Muscle layer of duodenum (tissue), 2 donors: Measurements from ENCODE around the gene CBX7.

Experiments
- H3K27ac ChIP-seq: one replicate; pipeline ENCODE4 v1.7.0; 2013; ENCODE audit warnings: mild to moderate bottlenecking, low read length
- H3K27me3 ChIP-seq: one replicate; pipeline ENCODE4 v1.7.0; 2013; ENCODE audit warnings: low read depth, mild to moderate bottlenecking, control low read depth, low read length
- H3K36me3 ChIP-seq, 2 donors: one replicate each; pipeline ENCODE4 v1.7.0; 2013; ENCODE audit warnings: low read length in 2 of 2, control low read depth in 1 of 2, mild to moderate bottlenecking in 1 of 2; ENCODE audit not compliant: insufficient read depth in 2 of 2, control insufficient read depth in 1 of 2
- H3K4me1 ChIP-seq, 2 donors: one replicate each; pipeline ENCODE4 v1.7.0; 2013; ENCODE audit warnings: low read length in 2 of 2, mild to moderate bottlenecking in 2 of 2, control low read depth in 1 of 2, moderate library complexity in 1 of 2; ENCODE audit not compliant: insufficient read depth in 2 of 2, control insufficient read depth in 1 of 2
- H3K4me3 ChIP-seq, 2 donors: one replicate each; pipeline ENCODE4 v1.7.0; 2013; ENCODE audit warnings: low read length in 2 of 2, low read depth in 1 of 2, mild to moderate bottlenecking in 1 of 2
- H3K9me3 ChIP-seq, 2 donors: one replicate each; pipeline ENCODE4 v1.7.0; 2013; ENCODE audit warnings: low read length in 2 of 2, control low read depth in 1 of 2, mild to moderate bottlenecking in 1 of 2; ENCODE audit not compliant: control insufficient read depth in 1 of 2
- donor health status: healthy.

Gene CBX7

DNA sequence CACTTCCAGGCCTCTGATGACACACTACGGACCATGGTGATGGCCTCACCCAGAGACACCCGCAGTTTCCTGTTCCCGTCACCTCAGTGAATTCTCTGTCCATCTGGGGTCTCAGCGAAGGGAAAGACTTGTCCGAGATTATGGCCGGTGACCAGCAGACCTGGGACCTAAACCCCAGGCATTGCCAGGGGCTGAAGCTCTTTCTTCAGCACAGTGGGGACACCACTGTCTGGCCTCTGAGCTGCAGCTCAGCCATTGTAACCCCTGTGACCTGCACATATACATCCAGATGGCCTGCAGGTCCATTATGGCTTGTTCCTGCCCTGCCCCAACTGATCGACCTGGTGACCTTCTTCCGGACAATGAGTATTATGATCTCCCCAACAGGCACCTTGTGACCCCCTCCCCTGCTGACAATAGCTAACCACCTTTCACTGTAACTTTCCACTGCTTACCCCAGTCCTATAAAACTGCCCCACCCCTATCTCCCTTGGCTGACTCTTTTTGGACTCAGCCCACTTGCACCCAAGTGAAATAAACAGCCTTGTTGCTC lies 22.3 kb downstream of the CBX7 start:
- Histone ChIP-seq H3K9me3 (no peaks in the 10 kb centered on the region), H3K4me3 (no peak overlapping the region), H3K27ac (no peak overlapping the region), H3K27me3 (no peaks in the 10 kb centered on the region), H3K4me1 (peaks cover 0 to 22% of the 10 kb centered on the region in 2 donors), H3K36me3 (peaks cover 12 to 24% of the 10 kb centered on the region in 2 donors)

DNA sequence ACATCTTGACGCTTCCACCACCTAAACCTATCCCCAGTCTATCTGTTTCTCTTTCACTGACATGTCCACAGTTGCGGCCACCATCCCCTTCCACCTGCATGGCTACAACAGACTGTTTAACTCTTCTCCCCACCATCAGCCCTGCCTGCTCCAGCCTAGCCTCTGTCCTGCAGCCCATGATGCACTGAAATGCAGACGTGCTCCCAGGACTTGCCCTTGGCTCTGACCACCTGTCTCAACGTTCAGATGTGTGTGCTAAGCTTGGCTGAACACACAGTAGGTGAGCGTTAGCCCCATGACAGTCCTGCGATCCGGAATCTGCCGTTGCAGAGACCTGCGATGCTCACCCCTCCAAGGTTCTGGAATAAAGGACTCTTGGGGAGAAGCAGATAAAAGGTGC lies 22.7 kb downstream of the CBX7 start:
- Histone ChIP-seq H3K4me3 (no peak overlapping the region), H3K27ac (no peak overlapping the region), H3K4me1 (peaks cover 0 to 17% of the 10 kb centered on the region in 2 donors), H3K27me3 (no peaks in the 10 kb centered on the region), H3K36me3 (peaks cover 12 to 24% of the 10 kb centered on the region in 2 donors), H3K9me3 (no peaks in the 10 kb centered on the region)

GRCh38 chr22:39129081-39129480 lies 23.4 kb downstream of the CBX7 start:
- no peak overlapping the region for H3K4me3 ChIP-seq
- H3K27ac ChIP-seq: no peak overlapping the region

GRCh38 chr22:39128508-39128907 lies 24.0 kb downstream of the CBX7 start:
- Histone ChIP-seq H3K27ac (no peak overlapping the region), H3K4me3 (no peak overlapping the region), H3K9me3 (no peaks in the 10 kb centered on the region), H3K4me1 (peaks cover 0 to 16% of the 10 kb centered on the region in 2 donors), H3K27me3 (no peaks in the 10 kb centered on the region), H3K36me3 (peaks cover 12 to 15% of the 10 kb centered on the region in 2 donors)

More at GRCh38 chr22:39129081-39129480, 23.4 kb downstream of the CBX7 start:
- H3K4me1 ChIP-seq: peaks cover 0 to 16% of the 10 kb centered on the region in 2 donors
- H3K27me3 ChIP-seq: no peaks in the 10 kb centered on the region
- H3K9me3 ChIP-seq: no peaks in the 10 kb centered on the region
- peaks cover 12 to 21% of the 10 kb centered on the region in 2 donors for H3K36me3 ChIP-seq

- Histone ChIP-seq H3K36me3 (peaks cover 0 to 3% of the 10 kb centered on the region in 2 donors), H3K27me3 (no peaks in the 10 kb centered on the region), H3K27ac (no peak overlapping the region), H3K4me3 (no peak overlapping the region), H3K9me3 (no peaks in the 10 kb centered on the region), H3K4me1 (peaks cover 0 to 4% of the 10 kb centered on the region in 2 donors)
These were observed 26.9 kb downstream of the CBX7 start for GRCh38 chr22:39125622-39126021.

DNA sequence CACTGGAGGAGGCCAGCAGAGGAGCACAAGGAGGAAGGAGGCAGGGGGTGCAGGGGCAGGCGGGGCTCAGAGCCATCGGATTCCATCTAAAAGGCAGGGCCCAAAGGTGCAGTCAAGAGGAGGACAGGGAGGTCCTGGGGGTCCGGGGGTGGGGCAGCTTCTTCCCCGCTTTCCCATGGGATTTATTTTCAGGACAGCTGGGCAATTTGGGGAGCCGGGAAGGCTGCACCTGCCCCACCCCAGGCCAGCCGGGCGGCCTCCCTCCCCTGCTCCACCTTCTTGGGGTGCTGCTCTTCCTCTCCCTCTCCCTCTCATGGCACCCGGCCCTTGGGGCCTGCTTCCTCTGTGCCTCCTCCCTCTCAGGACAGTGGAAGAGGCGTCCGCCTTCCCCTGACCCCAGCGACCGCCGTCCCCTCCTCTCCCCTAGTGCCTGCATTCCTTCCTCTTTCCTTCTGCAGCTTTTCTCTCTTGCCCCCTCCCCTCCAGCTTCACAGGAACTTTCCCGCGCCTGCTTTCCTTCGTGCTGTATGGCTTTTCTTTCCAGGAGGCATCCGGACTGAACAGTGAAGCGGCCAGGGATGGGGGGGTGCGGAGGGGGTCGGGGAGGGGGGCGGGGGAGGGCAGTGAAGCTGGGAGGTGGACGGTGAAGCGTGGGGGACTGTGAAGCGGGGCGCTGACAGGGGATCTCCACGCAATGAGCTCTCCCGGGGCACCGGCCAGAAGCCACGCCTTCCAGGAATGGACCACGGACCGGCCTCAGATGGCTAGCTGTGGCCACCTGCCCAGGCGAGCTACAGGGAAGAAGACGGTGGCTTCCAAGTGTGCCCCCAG lies 28.5 kb downstream of the CBX7 start:
- Histone ChIP-seq H3K4me1 (no peaks in the 10 kb centered on the region), H3K4me3 (no peak overlapping the region), H3K27ac (no peak overlapping the region), H3K27me3 (no peaks in the 10 kb centered on the region), H3K36me3 (no peaks in the 10 kb centered on the region), H3K9me3 (no peaks in the 10 kb centered on the region)

DNA sequence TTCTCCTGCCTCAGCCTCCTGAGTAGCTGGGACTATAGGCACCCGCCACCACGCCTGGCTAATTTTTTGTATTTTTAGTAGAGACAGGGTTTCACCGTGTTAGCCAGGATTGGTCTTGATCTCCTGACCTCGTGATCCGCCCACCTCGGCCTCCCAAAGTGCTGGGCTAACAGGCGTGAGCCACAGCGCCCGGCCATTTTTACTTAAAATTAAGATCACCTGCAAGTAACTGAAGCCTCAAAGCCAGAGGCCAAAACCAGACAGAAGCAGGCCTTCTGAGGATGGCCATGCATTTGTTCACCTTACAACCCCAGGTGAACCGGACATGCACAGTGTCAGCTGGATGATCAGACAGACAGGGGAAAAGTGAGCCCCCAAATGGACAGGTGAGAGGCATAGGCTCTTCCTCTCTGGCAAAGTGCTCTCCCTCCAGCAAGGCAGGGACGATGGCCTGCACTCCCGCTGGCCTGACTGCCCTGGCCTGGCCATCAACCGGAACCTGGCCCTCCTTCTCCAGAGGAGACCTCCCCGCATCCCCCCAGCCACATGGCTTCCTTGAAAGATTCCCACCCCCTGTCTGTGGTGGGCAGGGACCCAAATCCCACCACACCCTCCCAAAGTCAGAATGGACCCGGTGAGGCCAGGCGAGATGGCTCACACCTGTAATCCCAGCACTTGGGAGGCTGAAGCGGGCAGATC lies 29.6 kb downstream of the CBX7 start:
- Histone ChIP-seq H3K27ac (no peak overlapping the region), H3K4me3 (no peak overlapping the region), H3K4me1 (no peaks in the 10 kb centered on the region), H3K9me3 (no peaks in the 10 kb centered on the region), H3K36me3 (no peaks in the 10 kb centered on the region), H3K27me3 (no peaks in the 10 kb centered on the region)

DNA sequence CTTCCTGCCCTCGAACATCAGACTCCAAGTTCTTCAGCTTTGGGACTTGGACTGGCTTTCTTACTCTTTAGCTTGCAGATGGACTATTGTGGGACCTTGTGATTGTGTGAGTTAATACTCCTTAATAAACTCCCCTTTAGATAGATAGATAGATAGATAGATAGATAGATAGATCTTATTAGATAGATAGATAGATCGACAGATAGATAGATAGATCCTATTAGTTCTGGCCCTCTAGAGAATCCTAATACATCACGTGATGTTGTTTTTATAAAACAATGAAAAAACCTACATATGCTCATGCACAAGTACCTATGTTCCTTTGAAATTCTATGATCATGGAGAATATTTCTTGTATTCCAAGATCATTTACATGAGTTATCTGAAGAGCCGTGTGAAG lies 31.5 kb downstream of the CBX7 start:
- H3K27me3 ChIP-seq: no peaks in the 10 kb centered on the region
- no peaks in the 10 kb centered on the region for H3K36me3 ChIP-seq
- no peak overlapping the region for H3K27ac ChIP-seq
- no peak overlapping the region for H3K4me3 ChIP-seq
- H3K9me3 ChIP-seq: no peaks in the 10 kb centered on the region
- no peaks in the 10 kb centered on the region for H3K4me1 ChIP-seq

DNA sequence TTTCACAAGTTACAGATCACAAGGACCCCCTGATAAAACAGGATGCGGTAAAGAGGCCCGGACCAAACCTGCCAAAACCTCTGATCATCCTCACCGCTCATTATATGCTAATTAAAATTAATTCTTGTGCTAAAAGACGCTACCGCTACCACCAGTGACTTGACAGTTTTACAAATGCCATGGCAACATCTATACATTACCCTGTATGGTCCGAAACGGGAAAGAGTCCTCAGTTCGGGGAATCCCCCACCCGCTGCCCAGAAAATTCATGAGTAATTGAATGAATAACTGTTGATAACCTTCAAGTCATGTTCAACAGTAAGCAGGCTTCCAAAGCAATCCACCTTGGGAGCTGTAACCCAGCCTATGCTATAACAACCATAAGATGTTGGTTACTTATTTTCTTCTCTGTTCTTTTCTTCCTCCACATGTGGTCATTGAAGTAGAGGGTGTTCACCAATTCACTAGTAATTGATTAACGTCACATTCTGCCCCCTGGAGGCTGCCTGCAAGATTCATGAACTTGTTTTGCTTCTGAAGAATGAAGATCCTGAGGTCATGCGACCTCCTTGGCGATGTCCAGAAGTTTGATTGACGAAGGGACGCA lies 34.8 kb downstream of the CBX7 start:
- no peaks in the 10 kb centered on the region for H3K27me3 ChIP-seq
- H3K36me3 ChIP-seq: no peaks in the 10 kb centered on the region
- no peak overlapping the region for H3K27ac ChIP-seq
- no peak overlapping the region for H3K4me3 ChIP-seq
- H3K4me1 ChIP-seq: no peaks in the 10 kb centered on the region
- H3K9me3 ChIP-seq: no peaks in the 10 kb centered on the region

- H3K27me3 ChIP-seq: no peaks in the 10 kb centered on the region
- no peaks in the 10 kb centered on the region for H3K36me3 ChIP-seq
- H3K27ac ChIP-seq: no peak overlapping the region
- no peaks in the 10 kb centered on the region for H3K9me3 ChIP-seq
- no peak overlapping the region for H3K4me3 ChIP-seq
- no peaks in the 10 kb centered on the region for H3K4me1 ChIP-seq
These were observed 36.4 kb downstream of the CBX7 start for GRCh38 chr22:39115977-39116621.

- no peaks in the 10 kb centered on the region for H3K9me3 ChIP-seq
- H3K27ac ChIP-seq: no peak overlapping the region
- H3K4me1 ChIP-seq: no peaks in the 10 kb centered on the region
- H3K36me3 ChIP-seq: no peaks in the 10 kb centered on the region
- H3K4me3 ChIP-seq: no peak overlapping the region
- no peaks in the 10 kb centered on the region for H3K27me3 ChIP-seq
These were observed 36.9 kb downstream of the CBX7 start for GRCh38 chr22:39115570-39115969.
